Thymus (tissue), 11 donors: ENCODE measurements around the gene TMEM233. TPM values are rescaled to one million over a fixed set of nuclear protein-coding genes. Genes with fewer than 3 reads are reported as not detected.
"Not testable (repeated sequence)": the region's sequence is repeated elsewhere in the genome, so short reads cannot be mapped to it uniquely, and the experiment has no call there.

ENCODE experiments used
- DNase-seq, 9 donors: peaks; one replicate each; pipeline ENCODE4 v3.0.0-alpha.2; 2013; ENCODE audit warnings: low spot score in 9 of 9, low read depth in 6 of 9, missing footprints in 1 of 9
- H3K27ac ChIP-seq, 2 donors: one replicate each; pipeline ENCODE4 v1.5.1; 2013; ENCODE audit warnings: control low read depth in 1 of 2, low read depth in 1 of 2, low read length in 1 of 2, mild to moderate bottlenecking in 1 of 2, moderate library complexity in 1 of 2
- H3K27me3 ChIP-seq, 2 donors: one replicate each; pipeline ENCODE4 v1.5.1; 2013; ENCODE audit warnings: low read length in 1 of 2; ENCODE audit not compliant: control insufficient read depth in 2 of 2, insufficient read depth in 1 of 2
- H3K36me3 ChIP-seq, 2 donors: one replicate each; pipeline ENCODE4 v1.5.1; 2013; ENCODE audit warnings: low read length in 1 of 2, mild to moderate bottlenecking in 1 of 2, moderate library complexity in 1 of 2; ENCODE audit not compliant: control insufficient read depth in 2 of 2, insufficient read depth in 2 of 2
- H3K4me1 ChIP-seq, 2 donors: one replicate each; pipeline ENCODE4 v1.5.1; 2013; ENCODE audit warnings: low read length in 2 of 2; ENCODE audit not compliant: control insufficient read depth in 2 of 2, insufficient read depth in 2 of 2
- H3K4me3 ChIP-seq, 2 donors: one replicate each; pipeline ENCODE4 v1.5.1; 2013; ENCODE audit warnings: low read length in 2 of 2, control low read depth in 1 of 2, mild to moderate bottlenecking in 1 of 2
- H3K9me3 ChIP-seq, 2 donors: one replicate each; pipeline ENCODE4 v1.5.1; 2013; ENCODE audit warnings: low read length in 1 of 2, mild to moderate bottlenecking in 1 of 2; ENCODE audit not compliant: control insufficient read depth in 2 of 2, insufficient read depth in 1 of 2
- WGBS: extraction: QIAGEN DNeasy Blood & Tissue Kit; methylation state at CpG from one replicate; pipeline ENCODE4 v1.1.7; 2013; 5-methylcytosine and 5-hydroxymethylcytosine counted together
- polyA plus RNA-seq: library from polyadenylated mRNA; stranded (reverse); fragments of 200-250 nt; gene quantifications from one replicate; pipeline ENCODE4 v1.2.3, GENCODE V29; 2013
- total RNA-seq: library from RNA; stranded (reverse); fragments of 120-200 nt; gene quantifications from one replicate; pipeline ENCODE4 v1.2.4, GENCODE V29; 2013
- donor health status: healthy.

The TMEM233 gene
- total and polyA plus RNA-seq, 2 donors: 1.1 to 1.7 TPM

DNA sequence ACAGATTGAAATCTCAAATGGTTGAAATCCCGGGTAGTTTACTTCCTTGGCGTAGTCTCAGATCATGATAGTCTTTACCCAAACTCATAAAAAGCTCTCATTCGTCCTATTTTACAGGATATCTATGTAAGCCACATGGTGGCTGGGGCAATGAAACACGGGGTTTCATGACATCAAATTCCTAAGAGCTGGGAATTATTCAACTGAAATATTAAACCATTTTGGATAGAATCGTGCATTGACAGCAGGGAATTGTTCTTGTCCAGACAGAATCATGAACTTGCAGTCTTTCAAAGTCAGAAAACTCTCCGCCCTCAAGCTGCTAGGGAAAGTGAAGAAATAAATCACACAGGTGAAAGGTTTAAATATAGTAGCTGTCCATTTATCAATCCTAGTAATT is 41.2 kb downstream of the TMEM233 start:
- H3K27me3 ChIP-seq: no peaks in the 10 kb centered on the region
- peak in 1 of 9 donors; percentile 5 for DNase-seq
- H3K4me3 ChIP-seq: no peak overlapping the region
- no peaks in the 10 kb centered on the region for H3K4me1 ChIP-seq
- no peaks in the 10 kb centered on the region for H3K9me3 ChIP-seq
- no peaks in the 10 kb centered on the region for H3K36me3 ChIP-seq
- no peak overlapping the region for H3K27ac ChIP-seq
- WGBS: 68% methylated on average over 6 of the region's 6 CpGs

DNA sequence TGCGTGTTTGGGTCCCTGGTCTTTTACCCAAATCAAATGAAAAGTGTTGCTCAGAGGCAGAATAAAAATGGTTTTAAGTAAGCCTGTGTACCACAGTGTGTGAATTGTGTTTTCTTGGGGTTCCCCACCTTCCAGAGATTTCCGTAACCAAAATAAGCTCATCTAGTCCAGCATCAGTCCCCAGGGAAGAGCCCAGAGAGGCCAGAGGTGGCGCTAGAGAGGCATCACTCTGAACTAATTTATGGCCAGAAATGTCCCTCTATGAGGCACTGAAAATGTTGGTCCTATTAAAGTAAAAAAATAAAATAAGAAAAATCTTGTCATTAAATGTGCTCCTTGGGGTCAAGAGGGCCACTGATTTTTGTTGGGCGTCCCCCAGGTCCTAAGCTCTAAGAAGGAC is 49.4 kb downstream of the TMEM233 start:
- Histone ChIP-seq H3K27ac (no peak overlapping the region), H3K4me3 (no peak overlapping the region), H3K9me3 (no peaks in the 10 kb centered on the region), H3K27me3 (no peaks in the 10 kb centered on the region), H3K4me1 (no peaks in the 10 kb centered on the region), H3K36me3 (no peaks in the 10 kb centered on the region)
- no peak for DNase-seq
- 72% methylated on average over 4 of the region's 4 CpGs for WGBS

DNA sequence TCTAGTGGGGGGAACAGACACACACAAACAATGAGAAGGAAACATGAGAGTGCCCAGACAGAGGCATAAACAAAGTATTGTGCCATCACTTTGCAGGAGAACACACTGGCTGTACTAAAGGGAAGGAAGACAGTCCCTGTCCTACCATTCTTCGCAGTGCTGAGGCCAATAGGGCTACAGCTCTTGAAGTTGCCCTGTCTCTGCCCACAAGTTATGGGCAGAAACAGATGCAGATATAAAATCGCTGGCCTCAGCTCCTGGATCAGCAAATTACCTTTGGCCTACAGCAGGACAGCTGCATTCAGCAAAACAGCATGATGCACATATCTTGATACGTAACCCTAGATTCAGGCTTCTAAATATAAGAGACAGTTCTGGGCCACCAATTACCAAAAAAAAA is 51.4 kb downstream of the TMEM233 start:
- H3K36me3 ChIP-seq: no peaks in the 10 kb centered on the region

DNA sequence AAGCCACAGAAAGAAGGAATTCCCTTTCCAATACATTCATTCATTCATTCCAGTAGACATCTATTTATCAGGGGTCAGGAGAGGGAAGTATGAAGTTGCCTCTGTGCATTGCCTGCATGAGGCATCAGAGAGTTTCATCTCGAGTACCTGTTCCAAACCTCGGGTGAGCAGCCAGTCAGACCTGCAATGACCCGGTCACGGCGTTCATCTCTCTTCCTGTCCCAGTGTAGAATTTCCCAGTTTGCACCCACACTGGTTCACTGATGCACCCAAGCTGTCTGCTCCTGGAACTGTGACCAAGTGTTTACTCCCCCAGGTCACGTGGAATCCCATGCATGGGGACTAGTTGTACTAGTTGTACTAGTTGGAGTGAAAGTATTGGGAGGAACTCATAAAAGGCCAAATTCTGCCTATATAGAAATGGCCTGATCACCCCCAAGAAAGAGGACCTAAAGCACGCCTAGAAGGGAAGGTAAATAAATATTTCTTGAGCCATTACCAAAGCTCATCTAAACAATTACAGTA is 52.0 kb downstream of the TMEM233 start:
- H3K27ac ChIP-seq: no peak overlapping the region
- H3K36me3 ChIP-seq: no peaks in the 10 kb centered on the region
- no peaks in the 10 kb centered on the region for H3K4me1 ChIP-seq
- H3K4me3 ChIP-seq: no peak overlapping the region
- DNase-seq: no peak
- no peaks in the 10 kb centered on the region for H3K9me3 ChIP-seq
- 95% methylated on average over 7 of the region's 7 CpGs for WGBS
- H3K27me3 ChIP-seq: no peaks in the 10 kb centered on the region

More for the DNA sequence above, 51.4 kb downstream of the TMEM233 start:
- Histone ChIP-seq H3K4me3 (no peak overlapping the region), H3K27ac (no peak overlapping the region), H3K9me3 (no peaks in the 10 kb centered on the region), H3K4me1 (no peaks in the 10 kb centered on the region), H3K27me3 (no peaks in the 10 kb centered on the region)
- DNase-seq: no peak
- 97% methylated on average over 3 of the region's 3 CpGs for WGBS

DNA sequence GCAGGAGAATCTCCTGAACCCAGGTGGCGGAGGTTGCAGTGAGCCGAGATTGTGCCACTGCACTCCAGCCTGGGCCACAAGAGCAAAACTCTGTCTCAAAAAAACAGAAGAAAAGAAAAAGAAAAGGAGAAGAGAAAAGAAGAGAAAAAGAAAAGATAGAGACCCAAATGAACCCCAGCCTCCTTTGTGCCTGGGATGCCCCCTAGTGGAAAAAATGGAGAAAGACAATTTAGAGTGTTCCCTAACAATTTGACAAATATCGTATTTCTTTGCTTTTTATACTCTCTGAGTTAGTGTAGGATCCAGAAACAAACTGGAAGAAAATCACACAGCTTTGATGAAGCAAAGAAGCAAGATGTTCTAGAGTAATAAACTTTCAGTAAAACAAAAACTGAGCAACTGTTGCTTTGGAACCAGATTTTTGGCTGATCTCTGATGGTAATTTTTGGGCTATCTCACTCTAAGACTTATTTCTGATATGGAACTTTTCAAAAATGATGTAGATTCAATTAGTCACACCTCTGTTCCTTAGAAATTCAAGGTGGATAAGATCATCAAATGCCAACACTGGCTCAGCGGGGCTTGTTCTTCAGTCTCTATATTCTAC is 55.7 kb downstream of the TMEM233 start:
- Histone ChIP-seq H3K36me3 (no peaks in the 10 kb centered on the region), H3K27ac (no peak overlapping the region), H3K9me3 (peaks cover 0 to 4% of the 10 kb centered on the region in 2 donors), H3K4me3 (no peak overlapping the region), H3K4me1 (no peaks in the 10 kb centered on the region), H3K27me3 (no peaks in the 10 kb centered on the region)
- DNase-seq: peak in 1 of 9 donors; percentile 24
- 75% methylated on average over 4 of the region's 4 CpGs for WGBS

DNA sequence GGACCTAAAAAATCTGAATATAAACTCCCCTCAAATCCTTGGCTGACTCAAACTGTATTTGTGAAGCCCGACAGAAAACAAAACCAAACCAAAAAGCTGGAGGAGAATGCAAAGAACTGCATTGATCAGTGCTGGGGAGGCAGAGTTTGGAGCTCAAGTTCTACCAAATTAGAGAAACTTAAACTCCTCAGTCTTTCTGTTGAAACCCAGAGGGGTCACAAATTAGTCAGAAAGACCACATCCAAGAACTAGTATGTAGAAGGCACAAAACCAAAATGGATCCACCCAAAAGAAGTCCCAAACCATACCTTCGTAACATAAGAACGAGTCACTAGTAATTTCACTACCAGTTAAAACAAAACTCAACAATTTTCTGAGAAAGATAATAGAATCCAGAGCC is 59.1 kb downstream of the TMEM233 start:
- Histone ChIP-seq H3K27me3 (no peaks in the 10 kb centered on the region), H3K27ac (no peak overlapping the region), H3K4me3 (no peak overlapping the region), H3K9me3 (peaks cover 0 to 4% of the 10 kb centered on the region in 2 donors), H3K4me1 (no peaks in the 10 kb centered on the region), H3K36me3 (no peaks in the 10 kb centered on the region)
- DNase-seq: no peak
- 67% methylated on average over 3 of the region's 3 CpGs for WGBS

DNA sequence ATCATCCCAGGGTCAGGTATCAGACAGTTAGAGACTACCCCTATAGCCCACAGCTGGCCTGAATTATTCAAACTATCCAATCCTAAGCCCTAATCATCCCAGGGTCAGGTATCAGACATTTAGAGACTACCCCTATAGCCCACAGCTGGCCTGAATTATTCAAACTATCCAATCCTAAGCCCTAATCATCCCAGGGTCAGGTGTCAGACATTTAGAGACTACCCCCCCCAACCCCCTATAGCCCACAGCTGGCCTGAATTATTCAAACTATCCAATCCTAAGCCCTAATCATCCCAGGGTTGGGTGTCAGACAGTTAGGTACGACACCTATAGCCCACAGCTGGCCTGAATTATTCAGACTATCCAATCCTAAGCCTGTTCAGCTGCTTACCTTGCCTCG is 63.4 kb downstream of the TMEM233 start:
- not testable (repeated sequence) for H3K4me3 ChIP-seq

DNA sequence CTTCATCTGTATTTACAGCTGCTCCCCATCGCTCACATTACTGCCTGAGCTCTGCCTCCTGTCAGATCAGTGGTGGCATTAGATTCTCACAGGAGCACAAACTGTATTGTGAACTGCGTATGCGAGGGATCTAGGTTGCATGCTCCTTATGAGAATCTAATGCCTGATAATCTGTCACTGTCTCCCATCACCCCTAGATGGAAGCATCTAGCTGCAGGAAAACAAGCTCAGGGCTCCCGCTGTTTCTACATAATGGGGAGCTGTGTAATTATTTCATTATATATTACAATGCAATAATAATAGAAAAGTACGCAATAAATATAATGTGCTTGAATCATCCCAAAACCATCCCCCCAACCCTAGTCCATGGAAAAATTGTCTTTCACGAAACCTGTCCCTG is 64.6 kb downstream of the TMEM233 start:
- not testable (repeated sequence) for DNase-seq, H3K4me3 ChIP-seq, H3K27ac ChIP-seq, H3K4me1 ChIP-seq, H3K27me3 ChIP-seq, H3K36me3 ChIP-seq, H3K9me3 ChIP-seq
- WGBS: 98% methylated on average over 6 of the region's 6 CpGs

More for the DNA sequence above, 63.4 kb downstream of the TMEM233 start:
- not testable (repeated sequence) for H3K36me3 ChIP-seq, H3K27me3 ChIP-seq, DNase-seq, H3K9me3 ChIP-seq, H3K4me1 ChIP-seq, H3K27ac ChIP-seq
- WGBS: 88% methylated on average over 2 of the region's 2 CpGs

DNA sequence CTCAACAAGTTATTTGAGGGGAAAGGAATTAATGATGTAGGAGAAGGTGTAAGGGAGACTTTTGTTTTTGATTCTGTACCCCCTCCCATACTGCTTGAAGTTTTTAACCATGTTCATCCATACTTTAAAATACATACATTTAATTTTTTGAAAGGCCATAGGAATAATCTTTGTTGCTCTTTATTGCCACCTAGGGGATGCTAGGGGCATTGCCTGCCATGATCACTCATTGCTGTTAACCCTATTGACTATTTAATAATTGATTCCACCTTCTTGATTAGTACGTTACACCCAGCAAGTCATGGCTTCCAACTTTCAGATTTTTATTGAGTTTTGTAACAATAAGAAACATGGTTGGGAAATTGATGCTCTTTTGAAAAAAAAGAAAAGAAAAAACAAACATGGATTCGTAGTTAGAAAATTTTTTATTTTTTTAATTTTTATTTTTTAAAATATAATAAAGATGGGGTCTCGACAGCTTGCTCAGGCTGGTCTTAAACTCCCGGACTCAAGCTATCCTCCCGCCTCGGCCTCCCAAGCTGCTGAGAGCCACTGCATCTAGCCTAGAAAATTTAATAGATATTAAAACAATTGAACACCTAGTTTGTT is 65.8 kb downstream of the TMEM233 start:
- DNase-seq: peak in 2 of 9 donors; percentile 29 to 47
- no peaks in the 10 kb centered on the region for H3K27me3 ChIP-seq
- no peak overlapping the region for H3K27ac ChIP-seq
- H3K9me3 ChIP-seq: no peaks in the 10 kb centered on the region
- no peaks in the 10 kb centered on the region for H3K36me3 ChIP-seq
- H3K4me3 ChIP-seq: no peak overlapping the region
- H3K4me1 ChIP-seq: no peaks in the 10 kb centered on the region
- 59% methylated on average over 6 of the region's 6 CpGs for WGBS
